ENCODE data around the gene MYO19.

MYO19 gene

DNA sequence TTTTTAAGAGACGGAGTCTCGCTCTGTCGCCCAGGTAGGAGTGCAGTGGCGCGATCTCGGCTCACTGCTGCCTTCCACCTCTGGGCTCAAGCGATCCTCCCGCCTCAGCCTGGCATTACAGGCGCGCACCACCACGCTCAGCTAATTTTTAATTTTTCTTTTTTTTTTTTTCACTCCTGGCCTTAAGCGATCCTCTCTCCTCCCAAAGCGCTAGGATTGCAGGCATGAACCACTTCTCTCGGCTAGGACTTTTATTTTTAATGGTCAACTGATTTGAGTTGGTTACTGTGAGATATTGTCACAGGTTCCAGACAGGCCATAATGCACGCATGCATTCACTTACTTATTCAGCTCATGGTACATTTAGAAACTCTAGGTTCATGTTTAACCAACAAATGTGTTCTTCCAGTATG is 1.0 kb upstream of the MYO19 start (continued):
- TF ChIP-seq ZNF530 (tag by site-specific recombination; IDR thresholded peaks at IDR 0.05; ENCODE audit: low read depth) (no peak), ZNF2 (tag by site-specific recombination; IDR thresholded peaks at IDR 0.05) (peak; percentile 57; the same call in 1 of the 2 replicates), IKZF3 (tag by site-specific recombination; IDR thresholded peaks at IDR 0.05) (no peak), MYNN (tag by site-specific recombination; IDR thresholded peaks at IDR 0.05; ENCODE audit: borderline replicate concordance) (peak; percentile 96), TRIM28 (IDR thresholded peaks at IDR 0.05; ENCODE audit: borderline replicate concordance, low read length) (no peak; the same call in 1 of the 2 replicates), ZNF391 (tag by site-specific recombination; IDR thresholded peaks at IDR 0.05; ENCODE audit: borderline replicate concordance, low read depth) (peak; percentile 49; the same call in 1 of the 2 replicates), ZNF548 (tag by site-specific recombination; IDR thresholded peaks at IDR 0.05) (0 out of 2 replicates have a peak, but pooled peaks have one; percentile 29), OVOL3 (tag by site-specific recombination; IDR thresholded peaks at IDR 0.05) (no peak), ZBTB17 (tag by site-specific recombination; IDR thresholded peaks at IDR 0.05) (peak; percentile 58), GLI4 (tag by site-specific recombination; IDR thresholded peaks at IDR 0.05) (no peak), ZNF335 (tag by site-specific recombination; conservative IDR thresholded peaks at IDR 0.05) (peak; percentile 82; the same call in 1 of the 2 replicates), ZNF133 (tag by site-specific recombination; IDR thresholded peaks at IDR 0.05) (no peak), ZNF558 (tag by site-specific recombination; IDR thresholded peaks at IDR 0.05) (0 out of 2 replicates have a peak, but pooled peaks have one; percentile 73), ZNF174 (tag by site-specific recombination; IDR thresholded peaks at IDR 0.05) (no peak), ZNF223 (tag by site-specific recombination; IDR thresholded peaks at IDR 0.05) (peak; percentile 91; the same call in 1 of the 2 replicates), ZNF324 (tag by site-specific recombination; IDR thresholded peaks at IDR 0.05) (peak; percentile 91), ZNF664 (tag by site-specific recombination; IDR thresholded peaks at IDR 0.05) (peak; percentile 72; the same call in 1 of the 2 replicates), ZNF146 (tag by site-specific recombination; IDR thresholded peaks at IDR 0.05) (no peak), ZNF792 (tag by site-specific recombination; IDR thresholded peaks at IDR 0.05) (peak; percentile 62; the same call in 1 of the 2 replicates)
- TF ChIP-seq, protein P1, sequence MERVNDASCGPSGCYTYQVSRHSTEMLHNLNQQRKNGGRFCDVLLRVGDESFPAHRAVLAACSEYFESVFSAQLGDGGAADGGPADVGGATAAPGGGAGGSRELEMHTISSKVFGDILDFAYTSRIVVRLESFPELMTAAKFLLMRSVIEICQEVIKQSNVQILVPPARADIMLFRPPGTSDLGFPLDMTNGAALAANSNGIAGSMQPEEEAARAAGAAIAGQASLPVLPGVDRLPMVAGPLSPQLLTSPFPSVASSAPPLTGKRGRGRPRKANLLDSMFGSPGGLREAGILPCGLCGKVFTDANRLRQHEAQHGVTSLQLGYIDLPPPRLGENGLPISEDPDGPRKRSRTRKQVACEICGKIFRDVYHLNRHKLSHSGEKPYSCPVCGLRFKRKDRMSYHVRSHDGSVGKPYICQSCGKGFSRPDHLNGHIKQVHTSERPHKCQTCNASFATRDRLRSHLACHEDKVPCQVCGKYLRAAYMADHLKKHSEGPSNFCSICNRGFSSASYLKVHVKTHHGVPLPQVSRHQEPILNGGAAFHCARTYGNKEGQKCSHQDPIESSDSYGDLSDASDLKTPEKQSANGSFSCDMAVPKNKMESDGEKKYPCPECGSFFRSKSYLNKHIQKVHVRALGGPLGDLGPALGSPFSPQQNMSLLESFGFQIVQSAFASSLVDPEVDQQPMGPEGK (tag by site-specific recombination; IDR thresholded peaks at IDR 0.05), result 0 out of 2 replicates have a peak, but pooled peaks have one; percentile 6
- TF ChIP-seq, protein P2, sequence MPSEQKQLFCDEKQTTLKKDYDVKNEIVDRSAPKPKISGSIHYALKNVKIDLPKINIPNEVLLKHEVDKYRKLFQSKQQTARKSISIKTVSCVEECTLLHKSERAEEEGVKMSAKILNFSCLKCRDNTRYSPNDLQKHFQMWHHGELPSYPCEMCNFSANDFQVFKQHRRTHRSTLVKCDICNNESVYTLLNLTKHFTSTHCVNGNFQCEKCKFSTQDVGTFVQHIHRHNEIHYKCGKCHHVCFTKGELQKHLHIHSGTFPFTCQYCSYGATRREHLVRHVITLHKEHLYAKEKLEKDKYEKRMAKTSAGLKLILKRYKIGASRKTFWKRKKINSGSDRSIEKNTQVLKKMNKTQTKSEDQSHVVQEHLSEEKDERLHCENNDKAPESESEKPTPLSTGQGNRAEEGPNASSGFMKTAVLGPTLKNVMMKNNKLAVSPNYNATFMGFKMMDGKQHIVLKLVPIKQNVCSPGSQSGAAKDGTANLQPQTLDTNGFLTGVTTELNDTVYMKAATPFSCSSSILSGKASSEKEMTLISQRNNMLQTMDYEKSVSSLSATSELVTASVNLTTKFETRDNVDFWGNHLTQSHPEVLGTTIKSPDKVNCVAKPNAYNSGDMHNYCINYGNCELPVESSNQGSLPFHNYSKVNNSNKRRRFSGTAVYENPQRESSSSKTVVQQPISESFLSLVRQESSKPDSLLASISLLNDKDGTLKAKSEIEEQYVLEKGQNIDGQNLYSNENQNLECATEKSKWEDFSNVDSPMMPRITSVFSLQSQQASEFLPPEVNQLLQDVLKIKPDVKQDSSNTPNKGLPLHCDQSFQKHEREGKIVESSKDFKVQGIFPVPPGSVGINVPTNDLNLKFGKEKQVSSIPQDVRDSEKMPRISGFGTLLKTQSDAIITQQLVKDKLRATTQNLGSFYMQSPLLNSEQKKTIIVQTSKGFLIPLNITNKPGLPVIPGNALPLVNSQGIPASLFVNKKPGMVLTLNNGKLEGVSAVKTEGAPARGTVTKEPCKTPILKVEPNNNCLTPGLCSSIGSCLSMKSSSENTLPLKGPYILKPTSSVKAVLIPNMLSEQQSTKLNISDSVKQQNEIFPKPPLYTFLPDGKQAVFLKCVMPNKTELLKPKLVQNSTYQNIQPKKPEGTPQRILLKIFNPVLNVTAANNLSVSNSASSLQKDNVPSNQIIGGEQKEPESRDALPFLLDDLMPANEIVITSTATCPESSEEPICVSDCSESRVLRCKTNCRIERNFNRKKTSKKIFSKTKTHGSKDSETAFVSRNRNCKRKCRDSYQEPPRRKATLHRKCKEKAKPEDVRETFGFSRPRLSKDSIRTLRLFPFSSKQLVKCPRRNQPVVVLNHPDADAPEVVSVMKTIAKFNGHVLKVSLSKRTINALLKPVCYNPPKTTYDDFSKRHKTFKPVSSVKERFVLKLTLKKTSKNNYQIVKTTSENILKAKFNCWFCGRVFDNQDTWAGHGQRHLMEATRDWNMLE (tag by site-specific recombination; conservative IDR thresholded peaks at IDR 0.05; ENCODE audit: low read depth), result peak; percentile 60; the same call in 1 of the 2 replicates
- TF ChIP-seq, protein P3, sequence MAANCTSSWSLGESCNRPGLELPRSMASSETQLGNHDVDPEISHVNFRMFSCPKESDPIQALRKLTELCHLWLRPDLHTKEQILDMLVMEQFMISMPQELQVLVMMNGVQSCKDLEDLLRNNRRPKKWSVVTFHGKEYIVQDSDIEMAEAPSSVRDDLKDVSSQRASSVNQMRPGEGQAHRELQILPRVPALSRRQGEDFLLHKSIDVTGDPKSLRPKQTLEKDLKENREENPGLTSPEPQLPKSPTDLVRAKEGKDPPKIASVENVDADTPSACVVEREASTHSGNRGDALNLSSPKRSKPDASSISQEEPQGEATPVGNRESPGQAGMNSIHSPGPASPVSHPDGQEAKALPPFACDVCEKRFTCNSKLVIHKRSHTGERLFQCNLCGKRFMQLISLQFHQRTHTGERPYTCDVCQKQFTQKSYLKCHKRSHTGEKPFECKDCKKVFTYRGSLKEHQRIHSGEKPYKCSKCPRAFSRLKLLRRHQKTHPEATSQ (tag by site-specific recombination; IDR thresholded peaks at IDR 0.05), result no peak; the same call in 1 of the 2 replicates
- TF ChIP-seq, protein P4, sequence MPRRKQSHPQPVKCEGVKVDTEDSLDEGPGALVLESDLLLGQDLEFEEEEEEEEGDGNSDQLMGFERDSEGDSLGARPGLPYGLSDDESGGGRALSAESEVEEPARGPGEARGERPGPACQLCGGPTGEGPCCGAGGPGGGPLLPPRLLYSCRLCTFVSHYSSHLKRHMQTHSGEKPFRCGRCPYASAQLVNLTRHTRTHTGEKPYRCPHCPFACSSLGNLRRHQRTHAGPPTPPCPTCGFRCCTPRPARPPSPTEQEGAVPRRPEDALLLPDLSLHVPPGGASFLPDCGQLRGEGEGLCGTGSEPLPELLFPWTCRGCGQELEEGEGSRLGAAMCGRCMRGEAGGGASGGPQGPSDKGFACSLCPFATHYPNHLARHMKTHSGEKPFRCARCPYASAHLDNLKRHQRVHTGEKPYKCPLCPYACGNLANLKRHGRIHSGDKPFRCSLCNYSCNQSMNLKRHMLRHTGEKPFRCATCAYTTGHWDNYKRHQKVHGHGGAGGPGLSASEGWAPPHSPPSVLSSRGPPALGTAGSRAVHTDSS (tag by site-specific recombination; IDR thresholded peaks at IDR 0.05), result no peak
- TF ChIP-seq, protein P5, sequence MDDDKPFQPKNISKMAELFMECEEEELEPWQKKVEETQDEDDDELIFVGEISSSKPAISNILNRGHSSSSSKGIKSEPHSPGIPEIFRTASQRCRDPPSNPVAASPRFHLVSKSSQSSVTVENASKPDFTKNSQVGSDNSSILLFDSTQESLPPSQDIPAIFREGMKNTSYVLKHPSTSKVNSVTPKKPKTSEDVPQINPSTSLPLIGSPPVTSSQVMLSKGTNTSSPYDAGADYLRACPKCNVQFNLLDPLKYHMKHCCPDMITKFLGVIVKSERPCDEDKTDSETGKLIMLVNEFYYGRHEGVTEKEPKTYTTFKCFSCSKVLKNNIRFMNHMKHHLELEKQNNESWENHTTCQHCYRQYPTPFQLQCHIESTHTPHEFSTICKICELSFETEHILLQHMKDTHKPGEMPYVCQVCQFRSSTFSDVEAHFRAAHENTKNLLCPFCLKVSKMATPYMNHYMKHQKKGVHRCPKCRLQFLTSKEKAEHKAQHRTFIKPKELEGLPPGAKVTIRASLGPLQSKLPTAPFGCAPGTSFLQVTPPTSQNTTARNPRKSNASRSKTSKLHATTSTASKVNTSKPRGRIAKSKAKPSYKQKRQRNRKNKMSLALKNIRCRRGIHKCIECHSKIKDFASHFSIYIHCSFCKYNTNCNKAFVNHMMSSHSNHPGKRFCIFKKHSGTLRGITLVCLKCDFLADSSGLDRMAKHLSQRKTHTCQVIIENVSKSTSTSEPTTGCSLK (tag by site-specific recombination; IDR thresholded peaks at IDR 0.05), result 0 out of 2 replicates have a peak, but pooled peaks have one; percentile 59
- TF ChIP-seq, protein P6, sequence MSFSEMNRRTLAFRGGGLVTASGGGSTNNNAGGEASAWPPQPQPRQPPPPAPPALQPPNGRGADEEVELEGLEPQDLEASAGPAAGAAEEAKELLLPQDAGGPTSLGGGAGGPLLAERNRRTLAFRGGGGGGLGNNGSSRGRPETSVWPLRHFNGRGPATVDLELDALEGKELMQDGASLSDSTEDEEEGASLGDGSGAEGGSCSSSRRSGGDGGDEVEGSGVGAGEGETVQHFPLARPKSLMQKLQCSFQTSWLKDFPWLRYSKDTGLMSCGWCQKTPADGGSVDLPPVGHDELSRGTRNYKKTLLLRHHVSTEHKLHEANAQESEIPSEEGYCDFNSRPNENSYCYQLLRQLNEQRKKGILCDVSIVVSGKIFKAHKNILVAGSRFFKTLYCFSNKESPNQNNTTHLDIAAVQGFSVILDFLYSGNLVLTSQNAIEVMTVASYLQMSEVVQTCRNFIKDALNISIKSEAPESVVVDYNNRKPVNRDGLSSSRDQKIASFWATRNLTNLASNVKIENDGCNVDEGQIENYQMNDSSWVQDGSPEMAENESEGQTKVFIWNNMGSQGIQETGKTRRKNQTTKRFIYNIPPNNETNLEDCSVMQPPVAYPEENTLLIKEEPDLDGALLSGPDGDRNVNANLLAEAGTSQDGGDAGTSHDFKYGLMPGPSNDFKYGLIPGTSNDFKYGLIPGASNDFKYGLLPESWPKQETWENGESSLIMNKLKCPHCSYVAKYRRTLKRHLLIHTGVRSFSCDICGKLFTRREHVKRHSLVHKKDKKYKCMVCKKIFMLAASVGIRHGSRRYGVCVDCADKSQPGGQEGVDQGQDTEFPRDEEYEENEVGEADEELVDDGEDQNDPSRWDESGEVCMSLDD (tag by site-specific recombination; IDR thresholded peaks at IDR 0.05), result no peak

Measured in HEK293 (cell line).